Gastroesophageal sphincter (tissue), 3 donors: Measurements from ENCODE around the gene CHCHD6.

ENCODE experiments used
- EP300 ChIP-seq: sonication (generic); formaldehyde crosslinking; IDR thresholded peaks from one replicate; pipeline ENCODE4 v1.6.1; 2017; ENCODE audit warnings: antibody characterized with exemption, mild to moderate bottlenecking
- POLR2A ChIP-seq, 2 donors: fragments of 450-650 bp; IDR thresholded peaks; one replicate each; pipeline ENCODE4 v1.6.1; 2017; ENCODE audit warnings: antibody characterized with exemption in 2 of 2, mild to moderate bottlenecking in 2 of 2, moderate library complexity in 1 of 2
- POLR2AphosphoS5 ChIP-seq: sonication (generic); formaldehyde crosslinking; IDR thresholded peaks from one replicate; pipeline ENCODE4 v1.6.1; 2017; ENCODE audit warnings: antibody characterized with exemption
- TF ChIP-seq, protein P1 (sequence below), 4 experiments: fragments of 200-600 bp in 2 of 4; fragments of 450-650 bp in 2 of 4; sonication (generic) in 1 of 4; IDR thresholded peaks; one replicate each; pipeline ENCODE4 v1.5.1; 2017 to 2019; ENCODE audit warnings: antibody characterized with exemption in 4 of 4, mild to moderate bottlenecking in 2 of 4, moderate library complexity in 2 of 4

DNA sequence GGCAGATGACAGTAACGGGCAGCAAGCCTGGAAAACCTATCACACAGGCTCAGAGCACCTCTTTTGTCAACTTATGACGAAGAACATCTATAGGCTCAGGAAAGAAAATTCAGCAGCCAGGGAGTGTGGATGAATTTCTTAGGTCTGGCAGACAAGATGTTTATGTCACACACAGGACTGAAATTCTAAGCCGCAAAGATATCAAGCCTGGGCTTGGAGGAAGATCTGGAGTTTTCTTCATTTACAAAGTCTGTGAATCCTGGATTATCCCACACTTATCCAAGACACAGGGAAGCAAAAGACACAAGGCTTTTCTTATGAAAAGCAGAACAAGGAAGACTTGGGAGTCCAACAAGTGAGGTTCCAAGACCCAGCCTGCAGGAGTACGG, 23.4 kb upstream of the CHCHD6 start:
- TF ChIP-seq POLR2A (IDR thresholded peaks at IDR 0.05) (no peak), EP300 (no peak), POLR2AphosphoS5 (no peak)
- TF ChIP-seq, protein P1, sequence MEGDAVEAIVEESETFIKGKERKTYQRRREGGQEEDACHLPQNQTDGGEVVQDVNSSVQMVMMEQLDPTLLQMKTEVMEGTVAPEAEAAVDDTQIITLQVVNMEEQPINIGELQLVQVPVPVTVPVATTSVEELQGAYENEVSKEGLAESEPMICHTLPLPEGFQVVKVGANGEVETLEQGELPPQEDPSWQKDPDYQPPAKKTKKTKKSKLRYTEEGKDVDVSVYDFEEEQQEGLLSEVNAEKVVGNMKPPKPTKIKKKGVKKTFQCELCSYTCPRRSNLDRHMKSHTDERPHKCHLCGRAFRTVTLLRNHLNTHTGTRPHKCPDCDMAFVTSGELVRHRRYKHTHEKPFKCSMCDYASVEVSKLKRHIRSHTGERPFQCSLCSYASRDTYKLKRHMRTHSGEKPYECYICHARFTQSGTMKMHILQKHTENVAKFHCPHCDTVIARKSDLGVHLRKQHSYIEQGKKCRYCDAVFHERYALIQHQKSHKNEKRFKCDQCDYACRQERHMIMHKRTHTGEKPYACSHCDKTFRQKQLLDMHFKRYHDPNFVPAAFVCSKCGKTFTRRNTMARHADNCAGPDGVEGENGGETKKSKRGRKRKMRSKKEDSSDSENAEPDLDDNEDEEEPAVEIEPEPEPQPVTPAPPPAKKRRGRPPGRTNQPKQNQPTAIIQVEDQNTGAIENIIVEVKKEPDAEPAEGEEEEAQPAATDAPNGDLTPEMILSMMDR (IDR thresholded peaks at IDR 0.05) = no peak
